ENCODE measurements around the gene CIDEB.
A peak's percentile ranks its signal among the peaks of the same experiment; 100 is the strongest.

CIDEB gene

DNA sequence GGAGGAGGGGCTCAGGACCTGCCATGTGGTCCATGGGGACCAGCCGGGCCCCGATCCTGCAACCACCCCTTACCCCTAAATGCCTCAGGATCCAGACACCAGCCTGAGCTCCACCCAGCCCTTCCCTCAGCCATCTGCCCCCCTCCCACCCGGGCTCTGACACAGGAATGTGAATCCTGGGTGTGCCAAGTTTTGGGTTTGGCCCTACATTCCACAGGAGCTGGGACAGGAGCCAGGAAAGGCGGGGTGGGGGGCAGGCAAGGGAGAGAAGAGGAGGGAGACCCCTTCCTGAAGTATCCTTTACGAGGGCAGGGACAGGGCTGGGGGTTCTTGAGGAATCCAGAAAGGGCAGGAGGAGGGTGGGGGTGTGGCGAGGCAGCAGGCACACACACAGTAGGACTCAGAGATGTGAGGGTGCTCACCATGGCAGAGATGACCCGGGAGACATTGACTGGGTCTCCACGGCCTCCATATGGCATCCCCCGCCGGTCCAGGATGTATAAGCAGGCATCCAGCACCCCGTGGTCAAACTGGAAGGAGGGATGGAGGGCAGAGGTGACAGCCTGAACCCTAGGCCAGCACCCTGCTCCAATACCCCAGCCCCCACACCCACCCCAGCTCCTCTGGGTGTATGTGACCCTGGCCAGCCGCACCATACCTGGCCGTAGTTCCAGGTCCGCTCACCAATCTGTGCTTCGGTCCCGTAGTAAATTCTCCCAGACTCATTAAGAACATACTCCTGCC is 48.3 kb downstream of the CIDEB start:
- peak; percentile 7 for DNase-seq (ENCODE audit: extremely low read depth, low read depth)
- TF ChIP-seq CTCF (IDR thresholded peaks at IDR 0.05; ENCODE audit: low read depth, low read length), result no peak

DNA sequence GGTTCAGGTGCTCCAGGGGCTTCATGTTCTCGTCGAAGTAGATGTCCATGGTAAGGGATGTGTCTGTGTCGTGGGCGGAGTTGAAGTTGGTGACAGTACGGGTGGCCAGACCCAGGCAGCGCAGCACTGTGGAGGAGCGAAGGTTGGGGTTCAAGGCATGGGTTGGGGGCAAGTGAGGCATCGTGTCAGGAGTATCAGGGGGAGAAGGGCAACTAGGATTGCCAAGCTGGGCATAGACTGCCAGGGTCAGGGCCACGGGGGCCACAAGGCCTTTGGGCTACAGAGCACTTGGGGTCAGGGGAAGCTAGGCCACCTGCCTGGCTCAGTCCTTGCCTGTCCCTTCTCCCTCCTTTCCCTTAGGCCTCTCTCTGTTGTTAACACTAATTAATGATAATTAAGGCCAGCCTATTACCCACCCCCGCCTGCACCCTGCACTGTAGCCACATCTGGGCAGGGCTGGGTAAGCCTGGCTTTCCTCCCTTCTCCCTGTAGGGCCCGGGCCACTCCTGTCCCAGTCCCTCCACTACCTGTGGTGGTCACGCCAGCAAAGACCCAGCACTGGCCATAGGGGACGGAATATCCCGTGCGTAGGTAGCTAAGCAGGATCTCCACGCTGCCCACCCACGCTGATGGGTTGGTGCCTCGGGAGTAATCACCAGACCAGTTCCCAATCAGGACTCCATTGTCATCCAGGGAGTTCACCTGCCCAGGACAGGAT is 49.1 kb downstream of the CIDEB start:
- TF ChIP-seq CTCF (IDR thresholded peaks at IDR 0.05; ENCODE audit: low read depth, low read length), result no peak
- no peak for DNase-seq (ENCODE audit: extremely low read depth, low read depth)

DNA sequence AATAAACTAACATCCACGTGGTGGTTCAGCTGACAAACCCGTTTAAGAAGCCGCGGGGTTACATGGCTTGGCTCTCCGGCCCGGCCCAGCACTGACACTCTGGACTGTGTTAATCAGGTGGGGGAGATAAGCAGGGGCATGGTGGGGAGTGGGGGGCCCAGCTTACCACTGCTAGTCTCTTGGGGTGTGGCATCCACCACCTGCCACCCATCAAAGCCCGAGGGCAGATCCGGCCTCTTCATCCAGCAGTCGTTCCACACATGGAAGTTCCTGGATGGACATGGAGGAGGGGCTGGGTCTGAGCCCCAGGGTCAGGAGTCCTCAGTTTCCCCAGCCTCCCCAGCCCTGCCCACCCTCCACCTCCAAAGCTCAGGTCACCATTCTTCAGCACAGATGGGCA is 49.7 kb downstream of the CIDEB start:
- no peak for TF ChIP-seq CTCF (IDR thresholded peaks at IDR 0.05; ENCODE audit: low read depth, low read length)
- no peak for DNase-seq (ENCODE audit: extremely low read depth, low read depth)

DNA sequence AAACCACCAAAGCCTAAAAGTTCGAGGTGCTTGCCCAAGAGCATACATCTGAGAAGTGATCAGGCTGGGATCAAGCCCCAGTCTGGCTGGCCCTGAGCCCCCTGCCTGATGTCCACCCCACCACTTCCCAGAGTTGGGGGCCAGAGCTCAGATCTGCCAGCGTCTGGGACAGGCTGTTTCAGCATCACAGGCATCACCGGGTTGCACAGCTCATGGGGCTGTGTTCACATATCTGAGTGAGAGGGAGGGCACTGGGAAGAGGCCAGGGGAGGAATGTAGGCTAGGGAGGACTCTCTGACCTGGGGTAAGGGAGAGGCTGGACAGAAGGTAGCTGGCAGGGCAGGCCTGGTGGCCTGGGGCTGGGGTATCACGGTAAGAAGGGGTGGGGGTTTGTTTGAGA is 50.8 kb downstream of the CIDEB start:
- TF ChIP-seq CTCF (IDR thresholded peaks at IDR 0.05; ENCODE audit: low read depth, low read length), result no peak
- DNase-seq (ENCODE audit: extremely low read depth, low read depth), result no peak

- no peak for TF ChIP-seq CTCF (IDR thresholded peaks at IDR 0.05; ENCODE audit: low read depth, low read length)
- DNase-seq (ENCODE audit: extremely low read depth, low read depth), result no peak
Measured at GRCh38 chr14:24255931-24256711, 51.7 kb downstream of the CIDEB start.

- TF ChIP-seq CTCF (IDR thresholded peaks at IDR 0.05; ENCODE audit: low read depth, low read length), result no peak
- no peak for DNase-seq (ENCODE audit: extremely low read depth, low read depth)
Measured at GRCh38 chr14:24255438-24255837, 52.3 kb downstream of the CIDEB start.
